GM23338 (cell line): ENCODE measurements around the gene ID2. TPM values are rescaled to one million over a fixed set of nuclear protein-coding genes. Genes with fewer than 3 reads are reported as not detected.

Source experiments
- ATAC-seq: fragments of 200-7000 bp; cut with Tn5 transposase; 3 replicates; pipeline ENCODE4 v1.9.1; 2020
- DNase-seq: peaks from one replicate; pipeline ENCODE4 v3.0.0-alpha.2; 2015; ENCODE audit warnings: low spot score
- H2AFZ ChIP-seq: fragments of 200-600 bp; sonication (generic); 2 replicates; pipeline ENCODE4 v1.8.0; 2016; ENCODE audit warnings: antibody characterized with exemption, mild to moderate bottlenecking, moderate library complexity
- H3F3A ChIP-seq: fragments of 200-600 bp; sonication (generic); replicated peaks from 2 replicates; pipeline ENCODE4 v1.8.0; 2017; ENCODE audit warnings: antibody characterized with exemption, mixed run types, low read depth
- H3K27ac ChIP-seq: fragments of 200-600 bp; sonication (generic); 2 replicates; pipeline ENCODE4 v1.6.1; 2016; ENCODE audit warnings: low read depth
- H3K27me3 ChIP-seq: fragments of 200-600 bp; sonication (generic); 2 replicates; pipeline ENCODE4 v1.8.0; 2016; ENCODE audit warnings: mild to moderate bottlenecking, mixed run types, moderate library complexity; ENCODE audit not compliant: insufficient read depth
- H3K36me3 ChIP-seq: fragments of 200-600 bp; sonication (generic); 2 replicates; pipeline ENCODE4 v1.8.0; 2016; ENCODE audit warnings: mild to moderate bottlenecking; ENCODE audit not compliant: insufficient read depth
- H3K4me1 ChIP-seq: fragments of 200-600 bp; sonication (generic); 2 replicates; pipeline ENCODE4 v1.8.0; 2016; ENCODE audit warnings: mild to moderate bottlenecking, moderate library complexity; ENCODE audit not compliant: insufficient read depth
- H3K4me2 ChIP-seq: fragments of 200-600 bp; sonication (generic); 2 replicates; pipeline ENCODE4 v1.7.1; 2017; ENCODE audit warnings: mixed run types
- H3K4me3 ChIP-seq: fragments of 200-600 bp; sonication (generic); 2 replicates; pipeline ENCODE4 v1.6.1; 2016; ENCODE audit warnings: mixed run types
- H3K79me2 ChIP-seq: fragments of 200-600 bp; sonication (generic); replicated peaks from 2 replicates; pipeline ENCODE4 v1.8.0; 2017; ENCODE audit warnings: mild to moderate bottlenecking; ENCODE audit not compliant: insufficient read depth
- H3K9me2 ChIP-seq: fragments of 200-600 bp; sonication (generic); 2 replicates; pipeline ENCODE4 v1.8.0; 2017; ENCODE audit not compliant: insufficient read depth
- H4K20me1 ChIP-seq: fragments of 200-600 bp; sonication (generic); replicated peaks from 2 replicates; pipeline ENCODE4 v1.8.0; 2017; ENCODE audit warnings: mild to moderate bottlenecking; ENCODE audit not compliant: insufficient read depth
- H3K27ac Mint-ChIP-seq: 2 replicates; pipeline ENCODE4 v1.8.0; 2020; ENCODE audit warnings: inconsistent platforms, mild to moderate bottlenecking, moderate library complexity, mixed read lengths
- H3K27me3 Mint-ChIP-seq: 3 replicates; pipeline ENCODE4 v1.8.0; 2022; ENCODE audit warnings: low read depth, mild to moderate bottlenecking, moderate library complexity, mixed read lengths, inconsistent platforms; ENCODE audit not compliant: insufficient read depth, poor library complexity
- H3K36me3 Mint-ChIP-seq: 3 replicates; pipeline ENCODE4 v1.8.0; 2021; ENCODE audit warnings: low read depth, mild to moderate bottlenecking, inconsistent platforms, moderate library complexity, mixed read lengths
- H3K4me1 Mint-ChIP-seq: 3 replicates; pipeline ENCODE4 v1.8.0; 2020; ENCODE audit warnings: mild to moderate bottlenecking, inconsistent platforms, mixed read lengths
- H3K4me3 Mint-ChIP-seq: 3 replicates; pipeline ENCODE4 v1.8.0; 2021; ENCODE audit warnings: moderate library complexity, mild to moderate bottlenecking, inconsistent platforms, mixed read lengths
- H3K9me3 Mint-ChIP-seq: 3 replicates; pipeline ENCODE4 v1.8.0; 2020; ENCODE audit warnings: moderate library complexity, mild to moderate bottlenecking, inconsistent platforms, mixed read lengths
- CREB1 ChIP-seq: fragments of 250-450 bp; sonication (Bioruptor Pico); IDR thresholded peaks from 2 replicates; pipeline ENCODE4 v1.5.0; 2020; ENCODE audit warnings: low read depth, mild to moderate bottlenecking, moderate library complexity
- CTCF ChIP-seq, 2 experiments: fragments of 200-600 bp in 1 of 2; sonication (generic) in 1 of 2; conservative IDR thresholded peaks; 2 replicates each; pipeline versions ENCODE4 v1.5.1 to v1.6.1; 2016 to 2017; ENCODE audit warnings: antibody characterized with exemption in 2 of 2, low read depth in 2 of 2, mild to moderate bottlenecking in 2 of 2, moderate library complexity in 1 of 2
- ETS1 ChIP-seq: IDR thresholded peaks from 2 replicates; pipeline ENCODE4 v1.6.1; 2016; ENCODE audit warnings: antibody characterized with exemption
- EZH2 ChIP-seq: fragments of 200-600 bp; sonication (generic); IDR thresholded peaks from one replicate; pipeline ENCODE4 v1.8.0; 2017; ENCODE audit warnings: antibody characterized with exemption, mild to moderate bottlenecking, low read depth; ENCODE audit not compliant: unreplicated experiment
- EZH2phosphoT487 ChIP-seq: fragments of 200-600 bp; sonication (generic); IDR thresholded peaks from one replicate; pipeline ENCODE4 v1.8.1; 2018; ENCODE audit warnings: antibody characterized with exemption; ENCODE audit not compliant: unreplicated experiment
- JUNB ChIP-seq: IDR thresholded peaks from one replicate; pipeline ENCODE4 v1.6.1; 2016; ENCODE audit warnings: antibody characterized with exemption; ENCODE audit not compliant: unreplicated experiment
- NANOG ChIP-seq: IDR thresholded peaks from 2 replicates; pipeline ENCODE4 v1.6.1; 2016; ENCODE audit warnings: antibody characterized with exemption, borderline replicate concordance
- POLR2AphosphoS5 ChIP-seq: IDR thresholded peaks from 2 replicates; pipeline ENCODE4 v1.6.1; 2016; ENCODE audit warnings: antibody characterized with exemption, low read depth
- REST ChIP-seq: IDR thresholded peaks from one replicate; pipeline ENCODE4 v1.6.1; 2018; ENCODE audit warnings: antibody characterized with exemption; ENCODE audit not compliant: unreplicated experiment
- STAT1 ChIP-seq: IDR thresholded peaks from one replicate; pipeline ENCODE4 v1.6.1; 2016; ENCODE audit warnings: antibody characterized with exemption; ENCODE audit not compliant: unreplicated experiment
- ZNF331 ChIP-seq: fragments of 250-450 bp; sonication (Bioruptor Pico); IDR thresholded peaks from 2 replicates; pipeline ENCODE4 v1.5.0; 2020; ENCODE audit warnings: low read depth, mild to moderate bottlenecking, moderate library complexity
- ZNF462 ChIP-seq: fragments of 250-450 bp; sonication (Bioruptor Pico); IDR thresholded peaks from 2 replicates; pipeline ENCODE4 v1.5.0; 2020; ENCODE audit warnings: mild to moderate bottlenecking, moderate library complexity
- polyA plus RNA-seq: library from polyadenylated mRNA; unstranded; fragments of >200 nt; fragmentation: Nextera tagmentation; extraction: Ambion mirVana; gene quantifications from 2 replicates; pipeline ENCODE4 v1.2.1, GENCODE V29; 2016
- total RNA-seq: library from RNA; depleted of rRNA; stranded (reverse); fragments of >200 nt; shearing (Covaris generic); gene quantifications from 2 replicates; pipeline ENCODE4 v1.2.3, GENCODE V29; 2014

ID2 gene
- total and polyA plus RNA-seq, 2 experiments from 2014 or later, result 87.0 to 110 TPM

- TF ChIP-seq EZH2 (no peak), NANOG (no peak), EZH2phosphoT487 (no peak), CTCF (conservative IDR thresholded peaks at IDR 0.05; ENCODE audit: low read depth in 2 of 2) (no peak), JUNB (no peak), ETS1 (no peak), ZNF331 (no peak), REST (no peak), ZNF462 (CRISPR knock-in tag) (no peak), POLR2AphosphoS5 (no peak), CREB1 (no peak), STAT1 (no peak)
- no peaks in the 10 kb centered on the region for H3F3A ChIP-seq
- H3K36me3 Mint-ChIP-seq, result no peaks in the 10 kb centered on the region; the same call in 2 of the 3 replicates
Observed at GRCh38 chr2:8663997-8664396, 17.9 kb upstream of the ID2 start.

More at GRCh38 chr2:8663997-8664396, 17.9 kb upstream of the ID2 start:
- Mint-ChIP-seq H3K4me1 (no peaks in the 10 kb centered on the region; the same call in 2 of the 3 replicates), H3K27ac (no peak overlapping the region), H3K4me3 (no peak overlapping the region), H3K27me3 (peaks cover 3% of the 10 kb centered on the region), H3K9me3 (no peaks in the 10 kb centered on the region)
- H4K20me1 ChIP-seq, result no peaks in the 10 kb centered on the region
- ATAC-seq, result no peak
- H3K36me3 ChIP-seq, result no peaks in the 10 kb centered on the region
- no peak overlapping the region for H3K4me3 ChIP-seq
- H3K9me2 ChIP-seq, result peaks cover 13% of the 10 kb centered on the region
- H3K27me3 ChIP-seq, result no peaks in the 10 kb centered on the region
- H3K4me1 ChIP-seq, result no peaks in the 10 kb centered on the region
- H2AFZ ChIP-seq, result no peak overlapping the region
- no peak overlapping the region for H3K4me2 ChIP-seq
- no peak overlapping the region for H3K27ac ChIP-seq
- DNase-seq, result no peak
- no peaks in the 10 kb centered on the region for H3K79me2 ChIP-seq
